ENCODE data around the gene ERG28. TPM values are rescaled to one million over a fixed set of nuclear protein-coding genes. Genes with fewer than 3 reads are reported as not detected.

Gene ERG28
- total and polyA plus RNA-seq, 10 of the 15 experiments (the other 5 are each of a cell fraction or from before 2014, with no cell fraction given): 15.2 to 67.0 (median 48.1) TPM

DNA sequence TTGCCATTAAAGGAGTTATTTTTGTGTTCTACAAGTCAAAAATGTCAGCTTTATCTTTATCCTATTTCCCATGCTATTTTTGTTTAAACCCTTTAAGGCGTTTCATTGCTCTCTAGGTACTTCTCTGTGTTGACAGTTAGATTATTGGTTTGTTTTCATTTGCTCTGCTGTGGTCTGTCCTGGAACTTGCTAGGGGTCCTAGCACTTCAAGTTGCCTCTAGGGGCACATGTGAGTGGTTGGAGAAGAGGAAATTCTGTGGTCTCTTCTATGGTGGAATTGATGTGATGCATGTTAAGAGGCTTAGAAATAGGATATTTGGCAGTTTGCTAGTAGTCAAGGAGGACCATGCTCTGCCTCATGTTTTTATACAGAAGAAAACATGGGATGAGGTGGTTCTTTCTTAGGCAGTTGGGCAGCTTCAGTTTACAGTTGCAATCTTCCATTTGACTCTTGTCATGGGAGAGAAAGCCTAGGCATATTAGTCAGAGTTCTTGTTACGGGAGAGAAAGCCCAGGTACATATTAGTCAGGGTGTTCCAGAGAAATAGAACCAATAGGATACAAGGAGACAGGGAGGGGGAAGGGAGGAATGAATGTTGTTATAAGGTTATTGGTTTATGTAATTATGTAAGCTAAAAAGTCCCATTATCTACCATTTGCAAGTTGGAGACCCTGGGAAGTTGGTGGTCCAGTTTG, 14.7 kb upstream of the ERG28 start:
- POLR2A ChIA-PET: no interaction called here
- TF ChIP-seq NRF1 (conservative IDR thresholded peaks at IDR 0.05; ENCODE audit: low read depth, low read length) (no peak), NFIC (IDR thresholded peaks at IDR 0.05; ENCODE audit: low read depth, low read length) (no peak), MEF2B (IDR thresholded peaks at IDR 0.05; ENCODE audit: partially characterized antibody, poor library complexity, severe bottlenecking) (no peak), STAT3 (IDR thresholded peaks at IDR 0.05; ENCODE audit: low read depth, low read length) (no peak), SRF (IDR thresholded peaks at IDR 0.05; ENCODE audit: low read depth in 2 of 2, low read length in 2 of 2) (no peak), ESRRA (IDR thresholded peaks at IDR 0.05; ENCODE audit: low read length) (no peak), ZNF622 (IDR thresholded peaks at IDR 0.05) (no peak), NFYB (IDR thresholded peaks at IDR 0.05; ENCODE audit: insufficient read depth, low read depth, low read length) (no peak), NR2F1 (conservative IDR thresholded peaks at IDR 0.05) (no peak)
- TF ChIP-seq, protein P1, sequence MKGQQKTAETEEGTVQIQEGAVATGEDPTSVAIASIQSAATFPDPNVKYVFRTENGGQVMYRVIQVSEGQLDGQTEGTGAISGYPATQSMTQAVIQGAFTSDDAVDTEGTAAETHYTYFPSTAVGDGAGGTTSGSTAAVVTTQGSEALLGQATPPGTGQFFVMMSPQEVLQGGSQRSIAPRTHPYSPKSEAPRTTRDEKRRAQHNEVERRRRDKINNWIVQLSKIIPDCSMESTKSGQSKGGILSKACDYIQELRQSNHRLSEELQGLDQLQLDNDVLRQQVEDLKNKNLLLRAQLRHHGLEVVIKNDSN (IDR thresholded peaks at IDR 0.05; ENCODE audit: borderline replicate concordance, extremely low read length, insufficient read depth, low read depth, low read length): no peak
- in situ Hi-C loops (cut with MboI) (no loop called here), intact Hi-C loops (cut with micrococcal nuclease; ENCODE audit: unreplicated experiment) (no loop called here)
- H3K9me3 ChIP-seq (replicated peaks; ENCODE audit: control insufficient read depth, insufficient read depth, low read length): no peaks in the 10 kb centered on the region; the same call in 2 of the 3 replicates
- H3K9ac ChIP-seq (ENCODE audit: control insufficient read depth, insufficient read depth, low read length): no peak overlapping the region
- CTCF ChIA-PET: interaction anchor here (0.9 to 1.4 kb wide), 3 partner anchors 21 to 376 kb away, joined by 3 to 4 read pairs (median 4); no protein-coding TSS in a partner anchor
- SMC1A ChIA-PET (ENCODE audit: uncharacterized antibody, unreplicated experiment): no interaction called here
- 100% methylated on average over 2 of the region's 2 CpGs for WGBS (ENCODE audit: insufficient coverage, insufficient replicate concordance, low lambda C conversion rate, missing lambda C conversion rate)
- no peak overlapping the region for H2AFZ ChIP-seq (ENCODE audit: control insufficient read depth, low read depth, low read length)
- no peak overlapping the region for H3K4me3 ChIP-seq
- no peaks in the 10 kb centered on the region for H3K36me3 ChIP-seq (ENCODE audit: control insufficient read depth in 2 of 2, insufficient read depth in 2 of 2, low read length in 1 of 2)
- H3K79me2 ChIP-seq (ENCODE audit: control insufficient read depth, insufficient read depth, low read length): no peaks in the 10 kb centered on the region
- H3K27ac ChIP-seq (ENCODE audit: control insufficient read depth, insufficient read depth): no peak overlapping the region
- RAD21 ChIA-PET (ENCODE audit: unreplicated experiment): interaction anchor here (0.5 to 1.2 kb wide), 2 partner anchors 98 to 304 kb away, joined by 3 read pairs; no protein-coding TSS in a partner anchor
- H3K4me1 ChIP-seq (ENCODE audit: control insufficient read depth, insufficient read depth, low read length): peaks cover 10% of the 10 kb centered on the region; the same call in 1 of the 2 replicates
- H3K27me3 ChIP-seq (replicated peaks in 1 of 2; ENCODE audit: control insufficient read depth in 2 of 2, insufficient read depth in 2 of 2, low read length in 1 of 2): no peaks in the 10 kb centered on the region
- FAIRE-seq: no peak
- no peak for ATAC-seq
- no TSS peak for BruUV-seq (replicated peaks)
- no peaks in the 10 kb centered on the region for H4K20me1 ChIP-seq (ENCODE audit: control insufficient read depth, insufficient read depth)
- DNase-seq (ENCODE audit: low read depth, low spot score): no peak
- no peak overlapping the region for H3K4me2 ChIP-seq (ENCODE audit: control insufficient read depth, insufficient read depth)

Measured in GM12878 (cell line).